ENCODE results near the gene ADH1B.
"Not testable (repeated sequence)": the region's sequence is repeated elsewhere in the genome, so short reads cannot be mapped to it uniquely, and the experiment has no call there.

Gene ADH1B

GRCh38 chr4:99321241-99322191 lies at the start of gene ADH1B:
Gene ADH1B, minus strand, starts transcription at chr4:99321401. Its CDS starts 70 bp downstream, at chr4:99321331.
- no peak within 1 kb of the TSS for H3K27ac ChIP-seq (ENCODE audit: low read depth, low read length)
- H3K4me3 ChIP-seq (ENCODE audit: low read depth in 1 of 2, low read length in 2 of 2) = peak within 1 kb of the TSS in 1 of 2 donors; percentile 18
- no peaks in the 10 kb centered on the region for H3K27me3 ChIP-seq (ENCODE audit: control insufficient read depth in 1 of 2, insufficient read depth in 2 of 2, low read length in 2 of 2)
- no peak within 1 kb of the TSS for H3K9ac ChIP-seq (ENCODE audit: low read length)
- H3K4me1 ChIP-seq (ENCODE audit: insufficient read depth, low read length) = peaks cover 32% of the 10 kb centered on the region
- H3K9me3 ChIP-seq (ENCODE audit: low read length) = no peaks in the 10 kb centered on the region
- peaks cover 5% of the 10 kb centered on the region for H3K36me3 ChIP-seq (ENCODE audit: insufficient read depth, low read length)

GRCh38 chr4:99367817-99368216 lies 46.6 kb upstream of the ADH1B start:
- H3K9ac ChIP-seq (ENCODE audit: low read length); H3K27me3 ChIP-seq (ENCODE audit: control insufficient read depth in 1 of 2, insufficient read depth in 2 of 2, low read length in 2 of 2): not testable (repeated sequence)

GRCh38 chr4:99366491-99366890 lies 45.3 kb upstream of the ADH1B start:
- no peaks in the 10 kb centered on the region for H3K9me3 ChIP-seq (ENCODE audit: low read length)
- no peaks in the 10 kb centered on the region for H3K36me3 ChIP-seq (ENCODE audit: insufficient read depth, low read length)
- H3K4me1 ChIP-seq (ENCODE audit: insufficient read depth, low read length) = no peaks in the 10 kb centered on the region
- no peak overlapping the region for H3K27ac ChIP-seq (ENCODE audit: low read depth, low read length)
- no peaks in the 10 kb centered on the region for H3K27me3 ChIP-seq (ENCODE audit: control insufficient read depth in 1 of 2, insufficient read depth in 2 of 2, low read length in 2 of 2)
- H3K9ac ChIP-seq (ENCODE audit: low read length) = no peak overlapping the region
- H3K4me3 ChIP-seq (ENCODE audit: low read depth in 1 of 2, low read length in 2 of 2) = no peak overlapping the region

More at GRCh38 chr4:99367817-99368216, 46.6 kb upstream of the ADH1B start:
- not testable (repeated sequence) for H3K4me1 ChIP-seq (ENCODE audit: insufficient read depth, low read length); H3K36me3 ChIP-seq (ENCODE audit: insufficient read depth, low read length); H3K27ac ChIP-seq (ENCODE audit: low read depth, low read length); H3K9me3 ChIP-seq (ENCODE audit: low read length); H3K4me3 ChIP-seq (ENCODE audit: low read depth in 1 of 2, low read length in 2 of 2)

GRCh38 chr4:99362768-99363167 lies 41.6 kb upstream of the ADH1B start:
- H3K9me3 ChIP-seq (ENCODE audit: low read length) = no peaks in the 10 kb centered on the region
- H3K4me3 ChIP-seq (ENCODE audit: low read depth in 1 of 2, low read length in 2 of 2) = no peak overlapping the region
- H3K4me1 ChIP-seq (ENCODE audit: insufficient read depth, low read length) = no peaks in the 10 kb centered on the region
- H3K9ac ChIP-seq (ENCODE audit: low read length) = no peak overlapping the region
- H3K36me3 ChIP-seq (ENCODE audit: insufficient read depth, low read length) = no peaks in the 10 kb centered on the region
- no peak overlapping the region for H3K27ac ChIP-seq (ENCODE audit: low read depth, low read length)
- no peaks in the 10 kb centered on the region for H3K27me3 ChIP-seq (ENCODE audit: control insufficient read depth in 1 of 2, insufficient read depth in 2 of 2, low read length in 2 of 2)

GRCh38 chr4:99361899-99362275 lies 40.7 kb upstream of the ADH1B start:
- Histone ChIP-seq H3K4me3 (ENCODE audit: low read depth in 1 of 2, low read length in 2 of 2) (no peak overlapping the region), H3K9ac (ENCODE audit: low read length) (no peak overlapping the region), H3K36me3 (ENCODE audit: insufficient read depth, low read length) (no peaks in the 10 kb centered on the region), H3K27ac (ENCODE audit: low read depth, low read length) (no peak overlapping the region), H3K27me3 (ENCODE audit: control insufficient read depth in 1 of 2, insufficient read depth in 2 of 2, low read length in 2 of 2) (no peaks in the 10 kb centered on the region), H3K9me3 (ENCODE audit: low read length) (no peaks in the 10 kb centered on the region), H3K4me1 (ENCODE audit: insufficient read depth, low read length) (no peaks in the 10 kb centered on the region)

- Histone ChIP-seq H3K4me1 (ENCODE audit: insufficient read depth, low read length) (no peaks in the 10 kb centered on the region), H3K27ac (ENCODE audit: low read depth, low read length) (no peak overlapping the region), H3K4me3 (ENCODE audit: low read depth in 1 of 2, low read length in 2 of 2) (no peak overlapping the region), H3K9ac (ENCODE audit: low read length) (no peak overlapping the region), H3K27me3 (ENCODE audit: control insufficient read depth in 1 of 2, insufficient read depth in 2 of 2, low read length in 2 of 2) (no peaks in the 10 kb centered on the region), H3K9me3 (ENCODE audit: low read length) (no peaks in the 10 kb centered on the region), H3K36me3 (ENCODE audit: insufficient read depth, low read length) (no peaks in the 10 kb centered on the region)
These were observed 40.2 kb upstream of the ADH1B start for GRCh38 chr4:99361268-99361898.

GRCh38 chr4:99359480-99360204 lies 38.4 kb upstream of the ADH1B start:
- no peaks in the 10 kb centered on the region for H3K36me3 ChIP-seq (ENCODE audit: insufficient read depth, low read length)
- no peaks in the 10 kb centered on the region for H3K4me1 ChIP-seq (ENCODE audit: insufficient read depth, low read length)
- H3K27ac ChIP-seq (ENCODE audit: low read depth, low read length) = no peak overlapping the region
- no peak overlapping the region for H3K9ac ChIP-seq (ENCODE audit: low read length)
- no peak overlapping the region for H3K4me3 ChIP-seq (ENCODE audit: low read depth in 1 of 2, low read length in 2 of 2)
- no peaks in the 10 kb centered on the region for H3K27me3 ChIP-seq (ENCODE audit: control insufficient read depth in 1 of 2, insufficient read depth in 2 of 2, low read length in 2 of 2)
- no peaks in the 10 kb centered on the region for H3K9me3 ChIP-seq (ENCODE audit: low read length)

- Histone ChIP-seq H3K27me3 (ENCODE audit: control insufficient read depth in 1 of 2, insufficient read depth in 2 of 2, low read length in 2 of 2) (no peaks in the 10 kb centered on the region), H3K27ac (ENCODE audit: low read depth, low read length) (no peak overlapping the region)
These were observed 36.7 kb upstream of the ADH1B start for GRCh38 chr4:99357948-99358347.

GRCh38 chr4:99356992-99357391 lies 35.8 kb upstream of the ADH1B start:
- Histone ChIP-seq H3K9me3 (ENCODE audit: low read length) (no peaks in the 10 kb centered on the region), H3K4me3 (ENCODE audit: low read depth in 1 of 2, low read length in 2 of 2) (no peak overlapping the region), H3K27me3 (ENCODE audit: control insufficient read depth in 1 of 2, insufficient read depth in 2 of 2, low read length in 2 of 2) (no peaks in the 10 kb centered on the region), H3K9ac (ENCODE audit: low read length) (no peak overlapping the region), H3K36me3 (ENCODE audit: insufficient read depth, low read length) (no peaks in the 10 kb centered on the region), H3K4me1 (ENCODE audit: insufficient read depth, low read length) (peaks cover 6% of the 10 kb centered on the region), H3K27ac (ENCODE audit: low read depth, low read length) (no peak overlapping the region)

More at GRCh38 chr4:99357948-99358347, 36.7 kb upstream of the ADH1B start:
- Histone ChIP-seq H3K4me1 (ENCODE audit: insufficient read depth, low read length) (peaks cover 2% of the 10 kb centered on the region), H3K4me3 (ENCODE audit: low read depth in 1 of 2, low read length in 2 of 2) (no peak overlapping the region), H3K9ac (ENCODE audit: low read length) (no peak overlapping the region), H3K9me3 (ENCODE audit: low read length) (no peaks in the 10 kb centered on the region), H3K36me3 (ENCODE audit: insufficient read depth, low read length) (no peaks in the 10 kb centered on the region)

- H3K36me3 ChIP-seq (ENCODE audit: insufficient read depth, low read length); H3K27ac ChIP-seq (ENCODE audit: low read depth, low read length); H3K9ac ChIP-seq (ENCODE audit: low read length); H3K4me1 ChIP-seq (ENCODE audit: insufficient read depth, low read length); H3K4me3 ChIP-seq (ENCODE audit: low read depth in 1 of 2, low read length in 2 of 2); H3K9me3 ChIP-seq (ENCODE audit: low read length); H3K27me3 ChIP-seq (ENCODE audit: control insufficient read depth in 1 of 2, insufficient read depth in 2 of 2, low read length in 2 of 2): not testable (repeated sequence)
These were observed 34.9 kb upstream of the ADH1B start for GRCh38 chr4:99356149-99356548.

Measured in muscle layer of colon (tissue), 2 donors.